ENCODE measurements around the gene EIF4A2.

GRCh38 chr3:186818516-186818915 lies 35.1 kb downstream of the EIF4A2 start:
- TF ChIP-seq KAT7 (CRISPR knock-in tag; IDR thresholded peaks at IDR 0.05; ENCODE audit: borderline replicate concordance), result no peak
- no peak for TF ChIP-seq CREM (CRISPR knock-in tag; IDR thresholded peaks at IDR 0.05)
- TF ChIP-seq NFYB (CRISPR knock-in tag; conservative IDR thresholded peaks at IDR 0.05; ENCODE audit: low read depth), result no peak
- TF ChIP-seq AFF4 (CRISPR knock-in tag; IDR thresholded peaks at IDR 0.05; ENCODE audit: borderline replicate concordance), result no peak
- no peak for TF ChIP-seq CTCF (IDR thresholded peaks at IDR 0.05)
- no peak for TF ChIP-seq ZNF263 (CRISPR knock-in tag; IDR thresholded peaks at IDR 0.05; ENCODE audit: low read depth)
- TF ChIP-seq ATF2 (CRISPR knock-in tag; IDR thresholded peaks at IDR 0.05; ENCODE audit: borderline replicate concordance, low read depth), result no peak
- TF ChIP-seq RELA (CRISPR knock-in tag; IDR thresholded peaks at IDR 0.05; ENCODE audit: borderline replicate concordance), result no peak
- no peak for TF ChIP-seq USF1 (CRISPR knock-in tag; IDR thresholded peaks at IDR 0.05)
- no peak for TF ChIP-seq NR3C1 (CRISPR knock-in tag; conservative IDR thresholded peaks at IDR 0.05; ENCODE audit: low read depth)
